HL-60/S4 (cell line): ENCODE results near the gene NDC1.

Source experiments
- in situ Hi-C: fragments of 300-500 bp; cut with MboI; formaldehyde crosslinking; loops from 2 replicates; pipeline ENCODE4 v1.14.3; 2022; ENCODE audit warnings: low sequenced_read_pairs

NDC1 gene

GRCh38 chr1:53733975-53734649 is 104.0 kb downstream of the NDC1 start:
- in situ Hi-C loops: no loop called here

GRCh38 chr1:53733447-53733931 is 104.6 kb downstream of the NDC1 start:
- in situ Hi-C loops: no loop called here

GRCh38 chr1:53732912-53733317 is 105.2 kb downstream of the NDC1 start:
- in situ Hi-C loops: no loop called here

GRCh38 chr1:53732409-53732808 is 105.7 kb downstream of the NDC1 start:
- in situ Hi-C loops: no loop called here

- in situ Hi-C loops: no loop called here
These were observed 106.3 kb downstream of the NDC1 start for GRCh38 chr1:53731779-53732305.

GRCh38 chr1:53731043-53731600 is 107.0 kb downstream of the NDC1 start:
- in situ Hi-C loops: no loop called here

- in situ Hi-C loops: no loop called here
These were observed 107.8 kb downstream of the NDC1 start for GRCh38 chr1:53730224-53730865.

GRCh38 chr1:53729456-53730223 is 108.5 kb downstream of the NDC1 start:
- in situ Hi-C loops: no loop called here

- in situ Hi-C loops: no loop called here
These were observed 109.2 kb downstream of the NDC1 start for GRCh38 chr1:53728702-53729455.

GRCh38 chr1:53728196-53728595 is 109.9 kb downstream of the NDC1 start:
- in situ Hi-C loops: no loop called here

GRCh38 chr1:53727461-53728092 is 110.5 kb downstream of the NDC1 start:
- in situ Hi-C loops: no loop called here

GRCh38 chr1:53726009-53726600 is 112.0 kb downstream of the NDC1 start:
- in situ Hi-C loops: no loop called here

- in situ Hi-C loops: no loop called here
These were observed 112.8 kb downstream of the NDC1 start for GRCh38 chr1:53725238-53725689.

- in situ Hi-C loops: no loop called here
These were observed 116.1 kb downstream of the NDC1 start for GRCh38 chr1:53722025-53722424.

- in situ Hi-C loops: no loop called here
These were observed 117.0 kb downstream of the NDC1 start for GRCh38 chr1:53721088-53721487.

GRCh38 chr1:53719469-53719868 is 118.6 kb downstream of the NDC1 start:
- in situ Hi-C loops: no loop called here

GRCh38 chr1:53718443-53718842 is 119.7 kb downstream of the NDC1 start:
- in situ Hi-C loops: no loop called here

GRCh38 chr1:53717025-53717804 is 120.9 kb downstream of the NDC1 start:
- in situ Hi-C loops: no loop called here

GRCh38 chr1:53716150-53716549 is 121.9 kb downstream of the NDC1 start:
- in situ Hi-C loops: no loop called here
